ENCODE results near the gene ADGRF5.

- TF ChIP-seq CTCF (IDR thresholded peaks at IDR 0.05; ENCODE audit: low read length) (no peak), EZH2 (IDR thresholded peaks at IDR 0.05; ENCODE audit: borderline replicate concordance, low read length) (no peak)
Measured at GRCh38 chr6:46915380-46915779, 6.4 kb downstream of the ADGRF5 start.
